GM12873 (cell line): ENCODE measurements around the gene LMF2.

Source experiments
- TF ChIP-seq, protein P1 (sequence below): IDR thresholded peaks from 2 replicates; pipeline ENCODE4 v1.5.1; 2012; ENCODE audit warnings: low read depth, mild to moderate bottlenecking, moderate library complexity, low read length, control low read depth; ENCODE audit not compliant: insufficient read depth; ENCODE audit errors: missing control alignments

Gene LMF2, protein sequence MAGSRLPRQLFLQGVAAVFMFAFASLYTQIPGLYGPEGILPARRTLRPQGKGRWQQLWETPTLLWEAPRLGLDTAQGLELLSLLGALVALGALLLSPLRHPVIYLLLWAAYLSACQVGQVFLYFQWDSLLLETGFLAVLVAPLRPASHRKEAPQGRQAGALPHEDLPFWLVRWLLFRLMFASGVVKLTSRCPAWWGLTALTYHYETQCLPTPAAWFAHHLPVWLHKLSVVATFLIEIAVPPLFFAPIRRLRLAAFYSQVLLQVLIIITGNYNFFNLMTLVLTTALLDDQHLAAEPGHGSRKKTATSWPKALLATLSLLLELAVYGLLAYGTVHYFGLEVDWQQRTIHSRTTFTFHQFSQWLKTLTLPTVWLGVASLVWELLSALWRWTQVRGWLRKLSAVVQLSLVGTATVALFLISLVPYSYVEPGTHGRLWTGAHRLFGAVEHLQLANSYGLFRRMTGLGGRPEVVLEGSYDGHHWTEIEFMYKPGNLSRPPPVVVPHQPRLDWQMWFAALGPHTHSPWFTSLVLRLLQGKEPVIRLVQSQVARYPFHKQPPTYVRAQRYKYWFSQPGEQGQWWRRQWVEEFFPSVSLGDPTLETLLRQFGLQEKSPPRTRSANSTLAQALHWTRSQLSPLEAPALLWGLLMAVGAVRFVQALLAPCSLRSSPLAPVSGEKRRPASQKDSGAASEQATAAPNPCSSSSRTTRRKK

DNA sequence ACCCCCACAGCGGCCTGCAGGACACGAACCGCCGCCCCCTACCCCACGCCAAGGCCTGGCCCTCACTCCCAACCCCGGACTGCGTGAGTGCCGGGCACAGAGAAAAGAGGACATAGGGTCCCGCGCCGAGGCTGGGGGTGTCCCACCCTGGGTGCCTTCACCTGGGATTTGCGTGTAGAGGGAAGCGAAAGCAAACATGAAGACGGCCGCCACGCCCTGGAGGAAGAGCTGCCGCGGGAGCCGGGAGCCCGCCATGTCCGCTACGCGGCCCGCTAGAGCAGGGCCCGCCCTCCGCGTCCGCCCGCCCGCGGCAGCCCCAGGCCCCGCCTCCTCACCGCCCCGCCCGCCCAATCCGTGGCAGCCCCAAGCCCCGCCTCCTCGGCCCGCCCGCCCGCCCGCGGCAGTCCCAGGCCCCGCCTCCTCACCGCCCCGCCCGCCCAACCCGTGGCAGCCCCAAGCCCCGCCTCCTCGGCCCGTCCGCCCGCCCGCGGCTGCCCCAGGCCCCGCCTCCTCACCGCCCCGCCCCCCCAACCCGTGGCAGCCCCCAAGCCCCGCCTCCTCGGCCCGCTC, at the start of gene LMF2:
Gene LMF2 (minus strand): TSS at position 282 of the 570 bp plus-strand sequence. CDS start 27 bp downstream, at position 255.
- TF ChIP-seq, protein P1, sequence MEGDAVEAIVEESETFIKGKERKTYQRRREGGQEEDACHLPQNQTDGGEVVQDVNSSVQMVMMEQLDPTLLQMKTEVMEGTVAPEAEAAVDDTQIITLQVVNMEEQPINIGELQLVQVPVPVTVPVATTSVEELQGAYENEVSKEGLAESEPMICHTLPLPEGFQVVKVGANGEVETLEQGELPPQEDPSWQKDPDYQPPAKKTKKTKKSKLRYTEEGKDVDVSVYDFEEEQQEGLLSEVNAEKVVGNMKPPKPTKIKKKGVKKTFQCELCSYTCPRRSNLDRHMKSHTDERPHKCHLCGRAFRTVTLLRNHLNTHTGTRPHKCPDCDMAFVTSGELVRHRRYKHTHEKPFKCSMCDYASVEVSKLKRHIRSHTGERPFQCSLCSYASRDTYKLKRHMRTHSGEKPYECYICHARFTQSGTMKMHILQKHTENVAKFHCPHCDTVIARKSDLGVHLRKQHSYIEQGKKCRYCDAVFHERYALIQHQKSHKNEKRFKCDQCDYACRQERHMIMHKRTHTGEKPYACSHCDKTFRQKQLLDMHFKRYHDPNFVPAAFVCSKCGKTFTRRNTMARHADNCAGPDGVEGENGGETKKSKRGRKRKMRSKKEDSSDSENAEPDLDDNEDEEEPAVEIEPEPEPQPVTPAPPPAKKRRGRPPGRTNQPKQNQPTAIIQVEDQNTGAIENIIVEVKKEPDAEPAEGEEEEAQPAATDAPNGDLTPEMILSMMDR = no peak

DNA sequence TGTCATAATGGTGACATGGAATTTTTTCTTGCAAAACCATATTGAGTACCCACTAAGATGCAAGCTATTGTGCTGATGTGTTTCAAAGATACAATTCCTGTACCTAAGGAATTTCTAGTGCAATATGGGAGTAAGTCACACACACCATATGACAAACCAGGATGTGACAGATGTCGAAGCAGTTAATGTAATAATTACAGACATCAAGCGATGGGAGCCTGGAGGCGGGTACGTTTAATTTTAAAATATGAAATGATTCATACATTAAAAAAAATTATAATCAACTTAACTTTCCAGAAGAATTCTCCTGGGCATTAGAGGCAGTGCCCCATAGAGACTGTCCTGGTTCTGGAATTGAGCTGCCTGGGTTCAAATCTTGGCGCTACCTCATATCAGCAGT, 49.2 kb upstream of the LMF2 start:
- TF ChIP-seq, protein P1 = no peak

DNA sequence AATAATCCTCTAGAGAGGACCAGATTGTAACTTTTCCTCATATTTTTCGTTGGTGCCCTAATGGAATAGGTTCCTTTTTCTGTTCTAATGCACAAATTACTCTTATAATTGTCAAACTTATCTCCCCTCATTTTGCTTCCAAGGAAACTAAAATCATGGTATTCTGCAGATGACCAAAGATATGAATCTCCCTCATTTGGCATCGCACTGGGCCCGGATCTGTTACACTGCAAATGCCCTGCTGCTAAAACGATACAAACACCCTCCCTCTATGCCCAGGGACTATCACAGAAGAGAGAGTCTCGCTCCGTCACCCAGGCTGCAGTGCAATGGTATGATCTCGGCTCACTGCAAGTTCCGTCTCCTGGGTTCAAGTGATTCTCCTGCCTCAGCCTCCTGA, 45.8 kb upstream of the LMF2 start:
- TF ChIP-seq, protein P1 = no peak

DNA sequence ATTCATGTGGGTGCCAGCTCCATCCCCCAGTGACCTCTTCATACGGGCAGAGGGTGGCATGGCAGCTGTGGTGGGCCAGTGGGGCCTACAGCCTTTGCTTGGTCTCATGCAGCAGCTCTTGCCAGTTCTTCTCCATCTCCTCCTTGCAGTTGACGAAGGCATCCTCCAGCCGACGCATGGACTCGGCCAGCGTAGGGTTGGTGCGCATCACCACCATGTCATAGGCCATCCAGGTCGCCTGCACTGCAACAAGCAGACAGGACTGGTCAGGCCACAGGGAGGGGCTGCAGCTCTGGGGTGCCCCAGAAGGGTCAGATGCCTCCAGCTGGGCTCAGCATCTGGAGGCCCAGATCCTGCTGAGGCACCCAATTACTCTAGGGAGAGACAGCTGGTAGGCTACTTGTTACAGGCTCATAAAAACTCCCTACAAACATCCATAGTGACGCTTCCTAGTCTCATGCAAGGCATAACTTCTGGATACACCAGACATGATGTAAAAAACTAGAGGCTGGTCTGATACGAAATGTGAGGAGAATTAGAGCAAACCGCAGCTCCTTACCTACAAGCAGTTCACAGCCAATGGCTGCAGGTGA, 43.8 kb upstream of the LMF2 start:
- TF ChIP-seq, protein P1 = no peak

DNA sequence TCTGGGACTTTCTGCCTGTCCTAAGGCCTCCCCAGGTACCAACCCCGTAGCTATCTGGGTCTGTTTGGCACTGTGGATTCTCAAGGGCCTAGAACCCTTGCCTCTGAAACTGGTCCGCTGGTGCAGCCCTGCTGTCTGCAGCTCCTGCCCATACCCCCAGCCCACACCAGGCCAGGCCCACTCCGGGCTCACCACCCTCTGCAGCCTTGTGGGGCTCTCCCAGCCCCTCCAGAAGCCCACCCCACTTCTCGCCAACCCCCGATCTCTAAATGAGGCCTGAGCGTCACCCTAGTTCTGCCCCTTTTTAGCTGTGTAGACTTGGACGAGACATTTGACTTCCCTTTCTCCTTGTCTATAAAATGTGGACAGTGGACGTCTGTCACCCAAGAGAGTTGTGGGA, 42.9 kb upstream of the LMF2 start:
- TF ChIP-seq, protein P1 = no peak

DNA sequence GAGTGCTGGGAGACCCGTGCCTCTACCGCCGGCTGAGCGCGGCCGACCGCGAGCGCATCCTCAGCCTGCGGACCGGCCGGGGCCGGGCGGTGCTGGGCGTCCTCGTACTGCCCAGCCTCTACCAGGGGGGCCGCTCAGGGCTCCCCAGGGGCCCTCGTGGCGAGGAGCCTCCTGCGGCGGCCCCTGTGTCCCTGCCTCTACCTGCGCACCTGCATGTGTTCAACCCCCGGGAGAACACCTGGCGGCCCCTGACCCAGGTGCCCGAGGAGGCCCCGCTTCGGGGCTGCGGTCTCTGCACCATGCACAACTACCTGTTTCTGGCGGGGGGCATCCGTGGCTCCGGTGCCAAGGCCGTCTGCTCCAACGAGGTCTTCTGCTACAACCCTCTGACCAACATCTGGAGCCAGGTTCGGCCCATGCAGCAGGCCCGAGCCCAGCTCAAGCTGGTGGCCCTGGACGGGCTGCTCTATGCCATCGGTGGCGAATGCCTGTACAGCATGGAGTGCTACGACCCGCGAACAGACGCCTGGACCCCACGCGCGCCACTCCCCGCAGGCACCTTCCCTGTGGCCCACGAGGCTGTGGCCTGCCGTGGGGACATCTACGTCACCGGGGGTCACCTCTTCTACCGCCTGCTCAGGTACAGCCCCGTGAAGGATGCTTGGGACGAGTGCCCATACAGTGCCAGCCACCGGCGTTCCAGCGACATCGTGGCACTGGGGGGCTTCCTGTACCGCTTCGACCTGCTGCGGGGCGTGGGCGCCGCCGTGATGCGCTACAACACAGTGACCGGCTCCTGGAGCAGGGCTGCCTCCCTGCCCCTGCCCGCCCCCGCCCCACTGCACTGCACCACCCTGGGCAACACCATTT, 41.7 kb upstream of the LMF2 start:
- TF ChIP-seq, protein P1 = no peak
